GM18907 (cell line): ENCODE measurements around the gene LCE2C.

Experiments used
- ATAC-seq: cut with Tn5 transposase; IDR thresholded peaks from one replicate; pipeline ENCODE4 v1.9.1; 2021; ENCODE audit warnings: mild to moderate bottlenecking, moderate library complexity; ENCODE audit not compliant: unreplicated experiment

Gene LCE2C

DNA sequence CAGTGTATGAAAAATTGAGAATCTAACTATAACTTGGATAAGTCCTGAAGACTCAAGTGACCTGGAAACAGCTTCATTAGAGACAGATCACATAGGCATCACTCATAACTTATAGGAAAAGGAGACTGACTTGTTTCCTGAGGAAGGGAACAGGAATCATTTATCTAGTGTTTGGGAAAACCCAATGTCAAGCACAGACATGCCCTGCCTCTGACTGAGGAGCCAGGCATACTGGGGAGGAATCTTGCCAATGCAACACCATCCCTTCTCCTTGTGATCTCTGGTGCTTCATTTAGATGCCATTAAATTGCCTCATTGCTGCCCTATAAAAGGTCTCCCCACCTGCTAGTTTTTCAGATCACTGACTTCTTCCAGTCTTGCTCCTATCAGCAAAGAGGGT lies 43.2 kb downstream of the LCE2C start:
- no peak for ATAC-seq

DNA sequence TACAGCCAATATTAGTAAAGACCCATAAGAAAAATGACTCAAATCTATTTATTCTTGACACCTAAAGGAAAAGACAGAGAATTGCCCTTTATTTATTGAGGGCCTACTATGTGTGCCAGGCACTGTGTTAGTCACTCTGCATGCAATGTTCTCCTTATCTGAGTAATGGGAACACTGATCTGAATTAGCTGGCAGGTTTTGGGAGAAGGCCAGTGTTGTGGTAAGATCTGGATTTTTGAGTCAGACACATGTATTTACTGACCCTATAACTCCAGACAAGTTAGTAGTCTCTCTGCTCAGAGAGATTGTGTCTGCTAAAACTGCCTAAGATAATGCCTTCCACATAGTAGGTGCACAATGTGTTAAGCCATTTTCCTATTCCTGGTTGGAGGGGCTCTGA lies 50.2 kb downstream of the LCE2C start:
- ATAC-seq: no peak
